IMR-90 (cell line): ENCODE measurements around the gene C2CD4B. TPM values are rescaled to one million over a fixed set of nuclear protein-coding genes. Genes with fewer than 3 reads are reported as not detected.

Source experiments
- ATAC-seq: fragments of 200-7000 bp; cut with Tn5 transposase; 2 replicates; pipeline ENCODE4 v1.9.1; 2020; ENCODE audit warnings: low read depth, mild to moderate bottlenecking, moderate library complexity
- BruUV-seq: library from RNA; stranded (reverse); fragments of 400-500 nt; replicated peaks from 2 replicates; lab custom pipeline; 2021; lab: Mats Ljungman, UMichigan
- CTCF ChIA-PET: fragments of 300-600 bp; formaldehyde crosslinking; extraction: SDS; loops from one replicate; lab custom pipeline; 2021; ENCODE audit warnings: antibody characterized with exemption; lab: Yijun Ruan, JAX
- POLR2A ChIA-PET: fragments of 300-600 bp; sonication (Branson Sonifier 250); formaldehyde crosslinking; loops from one replicate; lab custom pipeline; 2022; ENCODE audit warnings: antibody characterized with exemption; ENCODE audit not compliant: unreplicated experiment; lab: Charles Lee
- DNase-seq: peaks from one replicate; pipeline ENCODE4 v3.0.0; 2013
- H2AFZ ChIP-seq: replicated peaks from 2 replicates; pipeline ENCODE3; 2013; ENCODE audit warnings: low read length, mild to moderate bottlenecking; ENCODE audit not compliant: poor library complexity
- H2AK5ac ChIP-seq: 2 replicates; pipeline ENCODE4 v1.6.1; 2013; ENCODE audit warnings: low read depth, low read length, inconsistent platforms
- H2AK9ac ChIP-seq: replicated peaks from 2 replicates; pipeline ENCODE3; 2013; ENCODE audit warnings: mild to moderate bottlenecking, low read depth, low read length, moderate library complexity; ENCODE audit not compliant: poor library complexity
- H2BK120ac ChIP-seq: 2 replicates; pipeline ENCODE4 v1.6.1; 2013; ENCODE audit warnings: low read depth, low read length, inconsistent platforms
- H2BK15ac ChIP-seq: 3 replicates; pipeline ENCODE4 v1.6.1; 2013; ENCODE audit warnings: low read depth, low read length, inconsistent platforms
- H2BK20ac ChIP-seq: 2 replicates; pipeline ENCODE4 v1.6.1; 2013; ENCODE audit warnings: low read depth, mild to moderate bottlenecking, inconsistent platforms, low read length, moderate library complexity
- H2BK5ac ChIP-seq: 2 replicates; pipeline ENCODE4 v1.6.1; 2013; ENCODE audit warnings: mild to moderate bottlenecking, low read depth, low read length, inconsistent platforms; ENCODE audit not compliant: poor library complexity, severe bottlenecking
- H3K14ac ChIP-seq: replicated peaks from 2 replicates; pipeline ENCODE4 v1.6.1; 2013; ENCODE audit warnings: low read depth, low read length, inconsistent platforms
- H3K18ac ChIP-seq: 2 replicates; pipeline ENCODE4 v1.6.1; 2013; ENCODE audit warnings: low read depth, low read length, control low read depth
- H3K23ac ChIP-seq: 2 replicates; pipeline ENCODE4 v1.6.1; 2013; ENCODE audit warnings: low read depth, low read length, inconsistent platforms
- H3K27ac ChIP-seq: 2 replicates; pipeline ENCODE4 v1.5.1; 2013; ENCODE audit warnings: mild to moderate bottlenecking, control low read depth, low read length; ENCODE audit not compliant: insufficient read depth
- H3K27me3 ChIP-seq: 2 replicates; pipeline ENCODE4 v1.6.1; 2013; ENCODE audit warnings: low read length; ENCODE audit not compliant: control insufficient read depth, insufficient read depth
- H3K36me3 ChIP-seq: 2 replicates; pipeline ENCODE4 v1.6.1; 2013; ENCODE audit warnings: low read length, mixed read lengths; ENCODE audit not compliant: control insufficient read depth, insufficient read depth
- H3K4ac ChIP-seq: 2 replicates; pipeline ENCODE4 v1.6.1; 2013; ENCODE audit warnings: low read depth, low read length, inconsistent platforms
- H3K4me1 ChIP-seq: 2 replicates; pipeline ENCODE4 v1.6.1; 2013; ENCODE audit warnings: low read length, mixed read lengths; ENCODE audit not compliant: control insufficient read depth, insufficient read depth
- H3K4me2 ChIP-seq: 2 replicates; pipeline ENCODE4 v1.6.1; 2013; ENCODE audit warnings: low read depth, mild to moderate bottlenecking, control low read depth, low read length, moderate library complexity
- H3K4me3 ChIP-seq: 2 replicates; pipeline ENCODE4 v1.5.1; 2013; ENCODE audit warnings: low read depth, mild to moderate bottlenecking, control low read depth, low read length, moderate library complexity; ENCODE audit not compliant: insufficient read depth
- H3K56ac ChIP-seq: 2 replicates; pipeline ENCODE4 v1.6.1; 2013; ENCODE audit warnings: low read length, inconsistent platforms; ENCODE audit not compliant: insufficient read depth; ENCODE audit errors: extremely low read depth
- H3K79me1 ChIP-seq, 2 experiments: 2 replicates each; pipeline ENCODE4 v1.6.1; 2013; ENCODE audit warnings: low read length in 2 of 2, inconsistent platforms in 1 of 2, low read depth in 1 of 2
- H3K9ac ChIP-seq: 2 replicates; pipeline ENCODE4 v1.6.1; 2013; ENCODE audit warnings: low read depth, low read length, control low read depth
- H3K9me1 ChIP-seq: 2 replicates; pipeline ENCODE4 v1.6.1; 2013; ENCODE audit warnings: low read length, inconsistent platforms; ENCODE audit not compliant: insufficient read depth
- H3K9me3 ChIP-seq: 2 replicates; pipeline ENCODE4 v1.6.1; 2013; ENCODE audit warnings: low read length; ENCODE audit not compliant: control insufficient read depth, insufficient read depth
- H4K20me1 ChIP-seq: 2 replicates; pipeline ENCODE4 v1.6.1; 2013; ENCODE audit warnings: low read length, inconsistent platforms; ENCODE audit not compliant: insufficient read depth
- H4K5ac ChIP-seq: 2 replicates; pipeline ENCODE4 v1.6.1; 2013; ENCODE audit warnings: mild to moderate bottlenecking, low read depth, low read length, control low read depth
- H4K8ac ChIP-seq, 2 experiments: 2 replicates each; pipeline ENCODE4 v1.6.1; 2013; ENCODE audit warnings: low read depth in 2 of 2, low read length in 2 of 2, control low read depth in 1 of 2, inconsistent platforms in 1 of 2
- H4K91ac ChIP-seq: 2 replicates; pipeline ENCODE4 v1.6.1; 2013; ENCODE audit warnings: low read depth, low read length, inconsistent platforms; ENCODE audit not compliant: insufficient read depth
- BHLHE40 ChIP-seq: fragments of 150-350 bp; IDR thresholded peaks from 2 replicates; pipeline ENCODE4 v1.6.1; 2016; ENCODE audit warnings: mild to moderate bottlenecking, low read depth, low read length
- CEBPB ChIP-seq: IDR thresholded peaks from 2 replicates; pipeline ENCODE4 v1.6.1; 2012; ENCODE audit warnings: low read depth, low read length, improper control_type of control experiment
- CHD1 ChIP-seq: IDR thresholded peaks from 2 replicates; pipeline ENCODE4 v1.6.1; 2012; ENCODE audit warnings: low read depth, low read length, improper control_type of control experiment
- FOS ChIP-seq: fragments of 150-350 bp; IDR thresholded peaks from 2 replicates; pipeline ENCODE4 v1.6.1; 2016; ENCODE audit warnings: low read depth, low read length
- MAFK ChIP-seq: IDR thresholded peaks from 2 replicates; pipeline ENCODE4 v1.6.1; 2012; ENCODE audit warnings: low read depth, low read length, improper control_type of control experiment
- MXI1 ChIP-seq: IDR thresholded peaks from 2 replicates; pipeline ENCODE4 v1.6.1; 2012; ENCODE audit warnings: low read depth, mild to moderate bottlenecking, low read length, moderate library complexity, borderline replicate concordance
- NFE2L2 ChIP-seq: fragments of 150-350 bp; IDR thresholded peaks from 2 replicates; pipeline ENCODE4 v1.6.1; 2016; ENCODE audit warnings: low read depth, mild to moderate bottlenecking, low read length
- POLR2A ChIP-seq: IDR thresholded peaks from 2 replicates; pipeline ENCODE4 v1.6.1; 2012; ENCODE audit warnings: mild to moderate bottlenecking, low read depth, low read length
- RAD21 ChIP-seq: IDR thresholded peaks from 2 replicates; pipeline ENCODE4 v1.6.1; 2012; ENCODE audit warnings: low read length, improper control_type of control experiment
- RCOR1 ChIP-seq: IDR thresholded peaks from 2 replicates; pipeline ENCODE4 v1.6.1; 2012; ENCODE audit warnings: mild to moderate bottlenecking, low read length, improper control_type of control experiment; ENCODE audit not compliant: insufficient replicate concordance
- RFX5 ChIP-seq: IDR thresholded peaks from 2 replicates; pipeline ENCODE4 v1.8.0; 2012; ENCODE audit warnings: low read depth, mild to moderate bottlenecking, low read length, moderate library complexity
- SMC3 ChIP-seq: fragments of 150-350 bp; IDR thresholded peaks from 2 replicates; pipeline ENCODE4 v1.6.1; 2016; ENCODE audit warnings: low read depth, mild to moderate bottlenecking, antibody characterized with exemption, low read length, moderate library complexity
- WGBS, 2 experiments: methylation state at CpG; one replicate each; pipeline versions ENCODE4 v1.1.5 to v1.1.7; 2013; ENCODE audit warnings: missing lambda C conversion rate in 2 of 2; ENCODE audit not compliant: insufficient read length in 1 of 2; ENCODE audit errors: extremely low coverage in 2 of 2; 5-methylcytosine and 5-hydroxymethylcytosine counted together
- dilution Hi-C: fragments of 300-500 bp; cut with HindIII; formaldehyde crosslinking; loops from one replicate; pipeline ENCODE4 v1.14.3; 2018; ENCODE audit warnings: low sequenced_read_pairs; ENCODE audit not compliant: unreplicated experiment
- in situ Hi-C: fragments of 300-500 bp; cut with MboI; formaldehyde crosslinking; loops from 3 replicates; pipeline ENCODE4 v1.14.3; 2019; ENCODE audit warnings: low sequenced_read_pairs, inconsistent platforms, mixed read lengths
- intact Hi-C: fragments of 100-400 bp; cut with micrococcal nuclease; formaldehyde crosslinking; loops from 2 replicates; pipeline ENCODE4 v1.10.0; 2022
- polyA plus RNA-seq, 3 experiments: library from polyadenylated mRNA; depleted of rRNA; stranded (reverse); fragments of >200 nt; gene quantifications; 2 replicates each; pipeline ENCODE4 v1.2.3, GENCODE V29; 2012; ENCODE audit warnings: low replicate concordance in 1 of 3
- total RNA-seq: library from RNA; depleted of rRNA; stranded (reverse); fragments of >200 nt; gene quantifications from 2 replicates; pipeline ENCODE4 v1.2.3, GENCODE V29; 2012
- TF ChIP-seq, protein P1 (sequence below): fragments of 150-350 bp; IDR thresholded peaks from 2 replicates; pipeline ENCODE4 v1.6.1; 2017; ENCODE audit warnings: mild to moderate bottlenecking, antibody characterized with exemption, low read length, low read depth
- TF ChIP-seq, protein P2 (sequence below): fragments of 150-350 bp; IDR thresholded peaks from 2 replicates; pipeline ENCODE4 v1.6.1; 2016; ENCODE audit warnings: low read depth, mild to moderate bottlenecking, low read length, moderate library complexity, borderline replicate concordance
- TF ChIP-seq, protein P3 (sequence below): conservative IDR thresholded peaks from 2 replicates; pipeline ENCODE4 v1.5.1; 2012; ENCODE audit warnings: mild to moderate bottlenecking, low read depth, low read length, improper control_type of control experiment

The C2CD4B gene
- total and polyA plus RNA-seq, 2 of the 4 experiments (the other 2 are of a cell fraction): not detected

DNA sequence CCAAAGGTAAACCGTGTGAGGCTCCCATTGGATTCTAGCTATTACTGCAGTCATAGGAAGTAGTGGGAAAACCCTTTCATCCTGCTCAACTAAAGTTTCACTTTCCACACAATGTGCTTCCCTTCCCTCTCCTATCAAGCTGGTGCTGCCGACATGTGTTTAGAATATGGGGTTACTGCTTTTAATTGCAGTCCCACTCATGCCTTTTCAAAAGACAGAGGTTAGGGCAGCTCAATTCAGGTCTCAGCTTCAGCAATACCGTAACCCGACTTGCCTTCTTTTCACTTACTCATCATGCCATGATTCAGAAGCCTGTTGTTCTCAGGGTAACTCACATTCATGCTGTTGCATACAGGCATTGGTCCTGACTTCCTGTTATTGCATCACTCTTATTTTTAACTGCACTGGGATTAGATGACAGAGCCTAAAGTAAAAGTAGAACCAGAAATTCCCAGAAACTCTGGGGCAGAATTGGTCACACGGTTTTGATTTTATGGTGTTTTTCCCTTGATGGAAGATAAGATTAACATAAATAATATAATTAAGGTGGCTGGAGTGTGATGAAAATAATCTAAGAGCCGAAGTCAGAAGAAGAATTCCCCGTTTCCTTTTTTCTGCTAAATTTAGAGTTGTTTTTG is 45.7 kb downstream of the C2CD4B start:
- ATAC-seq (peak; percentile 94), DNase-seq (peak; percentile 97)
- H3K4me3 ChIP-seq: peak overlapping the region; percentile 32
- H4K20me1 ChIP-seq: no peaks in the 10 kb centered on the region
- H2BK120ac ChIP-seq: peak overlapping the region; percentile 96
- H2AFZ ChIP-seq: peak overlapping the region; percentile 89
- no CpG with 5 or more reads among the region's 7 CpGs for WGBS, 2 experiments
- H3K18ac ChIP-seq: peak overlapping the region; percentile 92
- in situ Hi-C loops: no loop called here
- H3K4me2 ChIP-seq: peak overlapping the region; percentile 78
- H4K91ac ChIP-seq: peak overlapping the region; percentile 85
- peak overlapping the region; percentile 70; the same call in 1 of the 2 replicates for H3K23ac ChIP-seq
- no peaks in the 10 kb centered on the region for H3K9me3 ChIP-seq
- H4K5ac ChIP-seq: peak overlapping the region; percentile 1; the same call in 1 of the 2 replicates
- no TSS peak for BruUV-seq
- H2BK5ac ChIP-seq: peak overlapping the region; percentile 86
- H3K4me1 ChIP-seq: peaks cover 3% of the 10 kb centered on the region; the same call in 1 of the 2 replicates
- H3K9ac ChIP-seq: peak overlapping the region; percentile 49; the same call in 1 of the 2 replicates
- H2AK9ac ChIP-seq: no peak overlapping the region
- peak overlapping the region; percentile 80; the same call in 1 of the 2 replicates for H3K14ac ChIP-seq
- peak overlapping the region; percentile 84; the same call in 1 of the 3 replicates for H2BK15ac ChIP-seq
- H3K56ac ChIP-seq: peak overlapping the region; percentile 72
- H2BK20ac ChIP-seq: peak overlapping the region; percentile 87
- intact Hi-C loops: no loop called here
- ChIA-PET POLR2A (interaction anchor here (0.6 kb wide), 1 partner anchor 12 kb away, joined by 9 read pairs; no protein-coding TSS in a partner anchor), CTCF (no interaction called here)
- peak overlapping the region in 1 of 2 experiments; percentile 73 for H4K8ac ChIP-seq
- H3K27ac ChIP-seq: peak overlapping the region; percentile 74
- H3K27me3 ChIP-seq: no peaks in the 10 kb centered on the region
- dilution Hi-C loops: no loop called here
- H3K9me1 ChIP-seq: 0 out of 2 replicates have a peak, but pooled peaks cover 3% of the 10 kb centered on the region
- H2AK5ac ChIP-seq: no peak overlapping the region
- peak overlapping the region; percentile 83 for H3K4ac ChIP-seq
- H3K36me3 ChIP-seq: no peaks in the 10 kb centered on the region
- H3K79me1 ChIP-seq: no peaks in the 10 kb centered on the region
- peak; percentile 76 for TF ChIP-seq FOS
- peak; percentile 100 for TF ChIP-seq CEBPB
- TF ChIP-seq, protein P1, sequence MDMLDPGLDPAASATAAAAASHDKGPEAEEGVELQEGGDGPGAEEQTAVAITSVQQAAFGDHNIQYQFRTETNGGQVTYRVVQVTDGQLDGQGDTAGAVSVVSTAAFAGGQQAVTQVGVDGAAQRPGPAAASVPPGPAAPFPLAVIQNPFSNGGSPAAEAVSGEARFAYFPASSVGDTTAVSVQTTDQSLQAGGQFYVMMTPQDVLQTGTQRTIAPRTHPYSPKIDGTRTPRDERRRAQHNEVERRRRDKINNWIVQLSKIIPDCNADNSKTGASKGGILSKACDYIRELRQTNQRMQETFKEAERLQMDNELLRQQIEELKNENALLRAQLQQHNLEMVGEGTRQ: no peak
- TF ChIP-seq MXI1: peak; percentile 49; the same call in 1 of the 2 replicates
- TF ChIP-seq MAFK: peak; percentile 60
- TF ChIP-seq RCOR1: no peak
- no peak for TF ChIP-seq SMC3
- TF ChIP-seq, protein P2, sequence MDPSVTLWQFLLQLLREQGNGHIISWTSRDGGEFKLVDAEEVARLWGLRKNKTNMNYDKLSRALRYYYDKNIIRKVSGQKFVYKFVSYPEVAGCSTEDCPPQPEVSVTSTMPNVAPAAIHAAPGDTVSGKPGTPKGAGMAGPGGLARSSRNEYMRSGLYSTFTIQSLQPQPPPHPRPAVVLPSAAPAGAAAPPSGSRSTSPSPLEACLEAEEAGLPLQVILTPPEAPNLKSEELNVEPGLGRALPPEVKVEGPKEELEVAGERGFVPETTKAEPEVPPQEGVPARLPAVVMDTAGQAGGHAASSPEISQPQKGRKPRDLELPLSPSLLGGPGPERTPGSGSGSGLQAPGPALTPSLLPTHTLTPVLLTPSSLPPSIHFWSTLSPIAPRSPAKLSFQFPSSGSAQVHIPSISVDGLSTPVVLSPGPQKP: no peak
- no peak for TF ChIP-seq RFX5
- TF ChIP-seq POLR2A: no peak
- no peak for TF ChIP-seq RAD21
- peak; percentile 62; the same call in 1 of the 2 replicates for TF ChIP-seq NFE2L2
- no peak for TF ChIP-seq CHD1
- TF ChIP-seq BHLHE40: peak; percentile 28; the same call in 1 of the 2 replicates
- TF ChIP-seq, protein P3, sequence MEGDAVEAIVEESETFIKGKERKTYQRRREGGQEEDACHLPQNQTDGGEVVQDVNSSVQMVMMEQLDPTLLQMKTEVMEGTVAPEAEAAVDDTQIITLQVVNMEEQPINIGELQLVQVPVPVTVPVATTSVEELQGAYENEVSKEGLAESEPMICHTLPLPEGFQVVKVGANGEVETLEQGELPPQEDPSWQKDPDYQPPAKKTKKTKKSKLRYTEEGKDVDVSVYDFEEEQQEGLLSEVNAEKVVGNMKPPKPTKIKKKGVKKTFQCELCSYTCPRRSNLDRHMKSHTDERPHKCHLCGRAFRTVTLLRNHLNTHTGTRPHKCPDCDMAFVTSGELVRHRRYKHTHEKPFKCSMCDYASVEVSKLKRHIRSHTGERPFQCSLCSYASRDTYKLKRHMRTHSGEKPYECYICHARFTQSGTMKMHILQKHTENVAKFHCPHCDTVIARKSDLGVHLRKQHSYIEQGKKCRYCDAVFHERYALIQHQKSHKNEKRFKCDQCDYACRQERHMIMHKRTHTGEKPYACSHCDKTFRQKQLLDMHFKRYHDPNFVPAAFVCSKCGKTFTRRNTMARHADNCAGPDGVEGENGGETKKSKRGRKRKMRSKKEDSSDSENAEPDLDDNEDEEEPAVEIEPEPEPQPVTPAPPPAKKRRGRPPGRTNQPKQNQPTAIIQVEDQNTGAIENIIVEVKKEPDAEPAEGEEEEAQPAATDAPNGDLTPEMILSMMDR: no peak
